Non-pigmented ciliary epithelial cell (primary cell): ENCODE data around the gene TBL3.
A peak's percentile ranks its signal among the peaks of the same experiment; 100 is the strongest.

ENCODE experiments used
- DNase-seq: peaks from one replicate; pipeline ENCODE4 v3.0.0-alpha.2; 2010; ENCODE audit warnings: low read depth

The TBL3 gene

GRCh38 chr16:1964506-1965395 lies 7.1 kb upstream of the TBL3 start, which contains the start of gene RPS2:
RPS2 (minus strand) TSS chr16:1964826; CDS start chr16:1964625, 201 bp downstream.
- peak; percentile 89 for DNase-seq

- DNase-seq = no peak
Observed at GRCh38 chr16:1965396-1966001, 6.4 kb upstream of the TBL3 start.

DNA sequence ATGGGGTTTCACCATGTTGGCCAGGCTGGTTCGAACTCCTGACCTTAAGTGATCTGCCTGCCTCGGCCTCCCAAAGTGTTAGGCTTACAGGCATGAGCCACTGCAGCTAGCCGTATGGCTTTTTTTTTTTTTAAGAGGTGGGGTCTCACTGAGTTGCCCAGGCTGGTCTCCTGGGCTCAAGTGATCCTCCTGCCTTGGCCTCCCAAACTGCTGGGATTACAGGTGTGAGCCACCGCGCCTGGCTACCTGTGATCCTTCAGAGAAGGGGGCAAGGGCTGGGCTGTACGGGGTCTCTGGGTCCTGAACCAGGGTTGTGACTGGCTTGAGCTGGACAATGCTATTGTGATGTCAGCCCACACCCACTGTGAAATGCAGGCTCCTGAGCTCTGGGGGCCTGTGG lies 5.4 kb upstream of the TBL3 start, which contains the start of gene RNF151:
Gene RNF151, plus strand, starts transcription at position 397 of the 400 bp plus-strand sequence. CDS start 26 bp downstream, outside the sequence.
- no peak for DNase-seq

DNA sequence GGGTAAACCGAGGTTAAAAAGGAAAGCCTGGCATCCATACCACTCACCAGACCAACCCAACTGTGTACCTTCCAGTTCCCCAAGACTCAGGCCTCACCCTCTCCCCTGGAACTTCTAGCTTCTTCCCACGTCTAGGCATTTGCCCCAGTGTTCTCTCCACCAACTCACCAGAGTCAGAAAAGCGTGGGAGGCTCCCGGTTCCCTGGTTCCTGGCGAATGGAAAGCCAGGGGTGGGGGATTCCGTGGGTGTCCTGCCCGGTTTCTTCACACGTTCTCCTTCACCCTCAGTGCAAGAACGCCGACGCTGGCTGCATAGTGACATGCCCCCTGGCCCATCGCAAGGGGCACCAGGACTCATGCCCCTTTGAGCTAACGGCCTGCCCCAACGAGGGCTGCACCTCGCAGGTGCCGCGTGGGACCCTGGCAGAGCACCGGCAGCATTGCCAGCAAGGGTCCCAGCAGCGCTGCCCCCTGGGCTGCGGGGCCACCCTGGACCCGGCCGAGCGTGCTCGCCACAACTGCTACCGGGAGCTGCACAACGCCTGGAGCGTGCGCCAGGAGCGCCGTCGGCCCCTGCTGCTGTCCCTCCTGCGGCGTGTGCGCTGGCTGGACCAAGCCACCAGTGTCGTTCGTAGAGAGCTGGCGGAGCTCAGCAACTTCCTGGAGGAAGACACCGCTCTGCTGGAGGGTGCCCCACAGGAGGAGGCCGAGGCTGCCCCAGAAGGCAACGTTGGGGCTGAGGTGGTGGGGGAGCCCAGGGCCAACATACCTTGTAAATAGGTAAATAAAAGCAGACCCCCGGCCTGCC lies 3.5 kb upstream of the TBL3 start:
- no peak for DNase-seq

DNA sequence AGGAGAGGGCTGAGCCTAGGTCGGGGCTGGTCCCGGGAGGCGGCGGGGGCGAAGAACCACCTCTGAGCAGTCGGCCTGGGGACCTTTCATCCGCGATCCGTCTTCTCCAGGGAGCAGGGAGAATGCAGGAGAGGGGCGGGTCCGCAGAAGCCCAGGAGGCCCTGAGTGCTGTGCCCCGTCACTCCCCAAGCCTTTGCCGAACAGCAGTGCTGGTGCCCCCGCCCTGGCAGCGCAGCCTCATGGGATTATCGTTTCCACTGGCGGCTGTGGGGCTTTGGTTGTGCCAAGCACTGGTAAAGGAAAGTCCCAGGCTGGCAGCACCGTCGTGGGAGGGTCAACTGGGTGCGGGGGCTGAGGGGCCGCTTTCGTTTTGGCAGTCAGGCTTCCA lies 631 bp downstream of the TBL3 start:
- no peak for DNase-seq

- DNase-seq = no peak
Observed at GRCh38 chr16:1973461-1974156, 1.8 kb downstream of the TBL3 start.

- no peak for DNase-seq
Observed at GRCh38 chr16:1974157-1975070, 2.6 kb downstream of the TBL3 start.

- no peak for DNase-seq
Observed at GRCh38 chr16:1975432-1976215, 3.8 kb downstream of the TBL3 start.

DNA sequence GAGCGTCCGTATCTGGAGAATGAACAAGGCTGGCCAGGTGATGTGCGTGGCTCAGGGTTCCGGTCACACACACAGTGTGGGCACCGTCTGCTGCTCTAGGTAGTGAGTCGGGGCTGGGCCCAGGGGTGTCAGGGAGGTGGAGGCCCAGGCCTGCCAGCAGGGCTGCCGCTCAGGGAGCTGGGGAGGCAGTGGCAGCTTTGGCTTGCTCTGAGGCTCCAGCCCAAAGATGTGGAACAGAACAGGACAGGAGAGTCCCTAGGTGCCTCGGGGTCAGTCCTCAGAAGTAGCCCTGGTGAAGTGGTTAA lies 4.3 kb downstream of the TBL3 start:
- DNase-seq = no peak

GRCh38 chr16:1976951-1977874 lies 5.4 kb downstream of the TBL3 start:
- DNase-seq = no peak

DNA sequence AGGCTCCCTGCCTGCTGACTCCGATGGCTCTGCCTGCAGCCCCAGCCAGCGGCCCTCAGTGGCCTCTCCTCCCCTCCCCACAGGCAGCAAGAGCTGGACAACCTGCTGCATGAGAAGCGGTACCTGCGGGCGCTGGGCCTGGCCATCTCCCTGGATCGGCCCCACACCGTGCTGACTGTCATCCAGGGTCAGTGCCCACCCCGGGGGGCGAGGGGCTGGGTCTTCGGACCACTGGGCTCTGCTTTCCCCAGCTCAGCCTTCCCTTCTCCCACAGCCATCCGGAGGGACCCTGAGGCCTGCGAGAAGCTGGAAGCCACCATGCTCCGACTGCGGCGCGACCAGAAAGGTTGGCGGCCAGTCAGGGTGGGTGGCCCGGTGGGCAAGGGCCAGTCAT lies 6.0 kb downstream of the TBL3 start:
- no peak for DNase-seq

DNA sequence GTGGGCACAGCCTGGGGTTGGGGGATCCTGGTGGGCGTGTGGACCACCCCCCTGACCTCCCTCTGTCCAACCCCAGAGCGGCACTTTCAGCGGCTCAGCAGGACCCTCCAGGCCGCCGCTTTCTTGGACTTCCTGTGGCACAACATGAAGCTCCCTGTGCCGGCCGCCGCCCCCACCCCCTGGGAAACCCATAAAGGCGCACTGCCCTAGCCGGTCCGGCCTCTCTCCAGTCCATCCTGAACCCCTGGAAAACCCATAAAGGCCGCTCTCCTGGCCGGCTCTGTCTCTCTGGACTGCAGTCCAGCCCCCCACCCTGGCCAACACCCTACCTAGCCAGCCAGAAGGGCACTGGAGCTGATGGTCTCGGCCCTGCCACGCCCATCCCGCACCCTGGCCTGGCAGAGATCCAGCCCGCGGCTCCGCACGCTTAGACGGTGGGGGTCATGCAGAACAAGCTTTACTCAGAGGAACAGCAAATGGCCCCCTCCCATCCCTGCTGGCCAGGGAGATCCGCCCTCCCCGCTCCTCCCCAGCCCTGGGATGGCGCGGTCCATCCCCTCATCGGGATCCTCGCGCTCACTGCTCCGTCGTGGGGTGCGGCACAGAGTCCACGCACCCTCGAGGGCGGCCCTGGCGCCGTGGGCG lies 6.7 kb downstream of the TBL3 start:
- DNase-seq = no peak

DNA sequence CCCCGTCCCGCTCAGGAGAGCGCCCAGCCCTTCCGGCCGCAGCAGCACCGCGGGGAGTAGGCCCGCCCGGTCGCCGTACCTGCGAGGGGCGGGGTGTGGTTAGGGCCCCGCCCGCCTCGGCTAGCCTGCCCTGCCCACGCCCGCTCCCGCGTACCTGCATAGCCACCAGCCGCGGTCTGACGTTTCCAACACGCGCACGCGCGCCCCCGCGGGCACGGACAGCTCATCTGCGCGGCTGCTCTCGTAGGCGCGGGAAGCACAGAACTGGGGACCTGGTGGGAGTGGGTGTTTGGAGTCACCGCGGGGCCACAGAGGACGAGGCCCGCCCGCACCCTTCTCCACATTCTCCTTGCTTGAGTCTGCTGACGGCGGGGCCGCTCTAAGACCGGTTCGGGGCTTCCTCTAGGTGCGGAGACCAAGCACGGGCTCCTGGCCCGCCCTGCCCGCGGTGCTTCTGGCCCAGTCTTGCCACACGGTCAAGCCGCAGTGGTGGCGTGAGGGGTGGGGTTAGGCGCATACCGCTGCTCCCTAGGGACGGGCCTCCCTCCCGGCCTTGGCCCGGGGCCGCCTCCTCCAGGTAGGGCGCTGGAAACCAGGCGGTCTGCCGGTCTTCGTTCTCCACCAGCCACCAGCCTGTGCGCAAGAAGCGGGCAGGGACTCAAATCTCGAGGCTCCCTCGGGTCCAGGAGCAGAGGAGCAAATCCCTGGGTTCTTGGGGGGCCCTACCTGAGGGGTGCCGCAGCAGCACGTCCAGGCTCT lies 7.6 kb downstream of the TBL3 start:
- no peak for DNase-seq

- no peak for DNase-seq
Observed at GRCh38 chr16:1980030-1980769, 8.3 kb downstream of the TBL3 start.

GRCh38 chr16:1980770-1981087 lies 8.9 kb downstream of the TBL3 start:
- no peak for DNase-seq

DNA sequence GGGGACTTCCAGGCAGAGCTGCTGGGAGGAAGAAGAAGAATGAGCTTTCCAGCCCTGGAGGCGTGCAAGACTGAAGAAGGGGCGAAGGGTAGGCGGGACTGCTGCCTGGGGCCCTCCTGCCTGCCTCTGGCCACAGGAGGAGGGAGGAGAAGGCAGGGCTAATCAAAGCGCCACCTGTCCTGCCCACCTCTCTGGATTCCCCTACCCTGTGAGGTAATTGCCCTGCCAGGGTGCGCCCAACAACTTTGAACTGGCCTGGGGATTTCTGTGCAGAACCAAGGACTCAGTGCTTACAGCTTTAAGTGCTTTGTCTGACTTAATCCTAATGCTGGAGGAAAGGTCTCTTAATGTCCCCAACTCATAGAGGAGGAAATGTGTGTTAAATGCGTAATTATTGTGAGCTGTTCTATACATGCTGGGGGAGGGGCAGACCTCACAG lies 9.6 kb downstream of the TBL3 start, which contains the start of gene NOXO1:
Gene NOXO1, minus strand, starts transcription at position 72 of the 439 bp plus-strand sequence. CDS start 290 bp downstream, outside the sequence.
- DNase-seq = no peak

DNA sequence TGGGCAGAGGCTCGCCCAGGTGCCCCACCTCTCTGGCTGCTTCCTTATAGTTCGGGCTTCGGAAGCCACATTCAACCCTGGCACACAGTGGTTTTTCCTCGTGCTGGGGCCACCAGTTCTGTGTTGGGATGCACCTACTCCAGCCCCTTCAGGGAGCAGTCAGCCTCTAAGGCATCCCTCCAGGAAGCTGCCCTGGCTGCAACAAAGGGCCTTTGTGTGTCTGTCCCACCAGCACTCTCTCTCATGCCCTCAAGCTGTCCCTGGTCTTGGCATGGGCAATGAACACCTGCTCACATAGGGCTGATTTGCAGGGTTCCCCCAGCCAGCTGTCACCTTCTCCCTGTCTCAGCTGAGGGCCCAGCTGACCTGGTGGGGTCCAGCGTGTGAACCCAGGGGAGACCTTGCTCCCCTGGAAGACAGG lies 10.2 kb downstream of the TBL3 start:
- DNase-seq = no peak
